ENCODE results near the gene LIMCH1. TPM values are rescaled to one million over a fixed set of nuclear protein-coding genes. Genes with fewer than 3 reads are reported as not detected.

The LIMCH1 gene
- total RNA-seq, 1 experiment from 2014 or later = 3.3 TPM

DNA sequence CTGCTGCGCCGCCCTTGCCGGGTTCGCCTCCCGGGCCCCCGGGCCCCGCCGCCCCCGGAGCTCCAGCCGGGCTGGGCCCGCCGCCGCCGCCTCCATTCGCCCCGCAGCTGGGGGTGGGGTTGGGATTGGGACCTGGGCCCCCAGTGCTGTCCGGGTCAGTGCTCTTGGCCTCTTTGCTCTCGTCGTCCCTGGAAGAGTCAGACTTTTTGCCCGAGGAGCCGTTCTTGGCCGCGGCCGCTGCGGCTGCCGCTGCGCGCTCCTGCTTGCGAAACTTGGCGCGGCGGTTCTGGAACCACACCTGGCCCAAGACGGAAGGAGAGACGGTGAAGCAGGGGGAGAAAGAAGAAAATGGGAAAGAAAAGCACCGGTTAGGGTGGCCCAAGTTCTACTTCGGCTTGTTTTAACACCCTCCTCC, 208.1 kb downstream of the LIMCH1 start:
- Histone ChIP-seq H4K8ac (replicated peaks; ENCODE audit: insufficient read length, low read depth, low read length) (no peak overlapping the region), H3K27ac (ENCODE audit: insufficient read length, low read depth, low read length) (no peak overlapping the region), H3K79me2 (ENCODE audit: insufficient read depth, low read length) (no peaks in the 10 kb centered on the region), H3K79me1 (ENCODE audit: insufficient read depth, low read depth, low read length, poor library complexity, severe bottlenecking) (no peaks in the 10 kb centered on the region), H2AFZ (ENCODE audit: low read length) (no peak overlapping the region), H3K9me3 (ENCODE audit: control insufficient read depth, low read depth, low read length) (no peaks in the 10 kb centered on the region), H2BK5ac (ENCODE audit: insufficient read length, low read length) (no peak overlapping the region), H2BK20ac (ENCODE audit: low read depth, low read length, poor library complexity, severe bottlenecking) (no peak overlapping the region), H3K27me3 (ENCODE audit: insufficient read depth, low read length) (peaks cover 95% of the 10 kb centered on the region), H3K9ac (ENCODE audit: extremely low read depth, insufficient read length, low read length) (no peak overlapping the region), H4K20me1 (ENCODE audit: control insufficient read depth, insufficient read depth, insufficient read length) (peaks cover 2% of the 10 kb centered on the region), H4K91ac (ENCODE audit: insufficient read length, low read depth, low read length) (no peak overlapping the region), H3K4me1 (ENCODE audit: insufficient read depth, low read length) (no peaks in the 10 kb centered on the region), H4K5ac (ENCODE audit: insufficient read length, low read depth, low read length) (no peak overlapping the region), H2BK12ac (ENCODE audit: insufficient read length, low read depth, low read length) (no peak overlapping the region), H2AK5ac (ENCODE audit: insufficient read length, low read length) (no peak overlapping the region), H3K18ac (ENCODE audit: insufficient read length, low read depth, low read length) (no peak overlapping the region), H3K14ac (ENCODE audit: insufficient read depth, low read length) (no peak overlapping the region), H3K23ac (ENCODE audit: insufficient read length, low read depth, low read length) (no peak overlapping the region), H3K56ac (ENCODE audit: insufficient read length, low read depth, low read length) (no peak overlapping the region), H3K4me2 (ENCODE audit: insufficient read depth, insufficient read length, low read length) (peak overlapping the region; percentile 8), H3K4ac (ENCODE audit: low read depth, low read length) (no peak overlapping the region), H3K23me2 (ENCODE audit: insufficient read length, low read depth, low read length, poor library complexity, severe bottlenecking) (peaks cover 6% of the 10 kb centered on the region), H2BK120ac (ENCODE audit: low read depth, low read length, poor library complexity, severe bottlenecking) (no peak overlapping the region), H3T11ph (ENCODE audit: low read length) (no peak overlapping the region), H2BK15ac (ENCODE audit: low read depth, low read length) (no peak overlapping the region)
- TF ChIP-seq, protein P1, sequence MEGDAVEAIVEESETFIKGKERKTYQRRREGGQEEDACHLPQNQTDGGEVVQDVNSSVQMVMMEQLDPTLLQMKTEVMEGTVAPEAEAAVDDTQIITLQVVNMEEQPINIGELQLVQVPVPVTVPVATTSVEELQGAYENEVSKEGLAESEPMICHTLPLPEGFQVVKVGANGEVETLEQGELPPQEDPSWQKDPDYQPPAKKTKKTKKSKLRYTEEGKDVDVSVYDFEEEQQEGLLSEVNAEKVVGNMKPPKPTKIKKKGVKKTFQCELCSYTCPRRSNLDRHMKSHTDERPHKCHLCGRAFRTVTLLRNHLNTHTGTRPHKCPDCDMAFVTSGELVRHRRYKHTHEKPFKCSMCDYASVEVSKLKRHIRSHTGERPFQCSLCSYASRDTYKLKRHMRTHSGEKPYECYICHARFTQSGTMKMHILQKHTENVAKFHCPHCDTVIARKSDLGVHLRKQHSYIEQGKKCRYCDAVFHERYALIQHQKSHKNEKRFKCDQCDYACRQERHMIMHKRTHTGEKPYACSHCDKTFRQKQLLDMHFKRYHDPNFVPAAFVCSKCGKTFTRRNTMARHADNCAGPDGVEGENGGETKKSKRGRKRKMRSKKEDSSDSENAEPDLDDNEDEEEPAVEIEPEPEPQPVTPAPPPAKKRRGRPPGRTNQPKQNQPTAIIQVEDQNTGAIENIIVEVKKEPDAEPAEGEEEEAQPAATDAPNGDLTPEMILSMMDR (conservative IDR thresholded peaks at IDR 0.05) = no peak
- Mint-ChIP-seq H3K4me1 (peaks cover 25 to 52% of the 10 kb centered on the region in 2 experiments), H3K27ac (no peak overlapping the region), H3K4me3 (peak overlapping the region; percentile 50 to 77), H3K9me3 (peaks cover 2 to 22% of the 10 kb centered on the region in 2 experiments; a peak in 4 of 5 replicates), H3K27me3 (ENCODE audit: low read depth) (peaks cover 99% of the 10 kb centered on the region), H3K36me3 (ENCODE audit: insufficient read depth in 1 of 3, low read depth in 3 of 3) (peaks cover 0 to 2% (median 0%) of the 10 kb centered on the region in 3 experiments; a peak in 2 of 7 replicates)
- WGBS (ENCODE audit: extremely low coverage, insufficient read length, low lambda C conversion rate) = no CpG with 5 or more reads among the region's 36 CpGs
- DNase-seq = peak; percentile 39
